Ovary (tissue), 3 donors: Measurements from ENCODE around the gene LRIG1.

Experiments used
- CTCF ChIP-seq, 3 donors: fragments of 450-650 bp in 2 of 3; fragments of 200-600 bp in 1 of 3; IDR thresholded peaks; one replicate each; pipeline versions ENCODE4 v1.5.1 to v1.8.0; 2016 to 2022; ENCODE audit warnings: antibody characterized with exemption in 3 of 3, mild to moderate bottlenecking in 1 of 3
- EP300 ChIP-seq: sonication (generic); formaldehyde crosslinking; IDR thresholded peaks from one replicate; pipeline ENCODE4 v1.6.1; 2017; ENCODE audit warnings: antibody characterized with exemption
- POLR2A ChIP-seq: fragments of 450-650 bp; IDR thresholded peaks from one replicate; pipeline ENCODE4 v1.6.1; 2017; ENCODE audit warnings: antibody characterized with exemption, mild to moderate bottlenecking, moderate library complexity
- donor health status: DM: no; HTN: no; CAD: no.

GRCh38 chr3:66496746-66497145 is 4.1 kb downstream of the LRIG1 start:
- no peak for TF ChIP-seq CTCF (IDR thresholded peaks at IDR 0.05)
- TF ChIP-seq POLR2A = no peak
- no peak for TF ChIP-seq EP300
